GM19455 (cell line): Measurements from ENCODE around the gene TSPAN9.

Experiments
- ATAC-seq: cut with Tn5 transposase; IDR thresholded peaks from one replicate; pipeline ENCODE4 v1.9.1; 2021; ENCODE audit not compliant: unreplicated experiment

The TSPAN9 gene

DNA sequence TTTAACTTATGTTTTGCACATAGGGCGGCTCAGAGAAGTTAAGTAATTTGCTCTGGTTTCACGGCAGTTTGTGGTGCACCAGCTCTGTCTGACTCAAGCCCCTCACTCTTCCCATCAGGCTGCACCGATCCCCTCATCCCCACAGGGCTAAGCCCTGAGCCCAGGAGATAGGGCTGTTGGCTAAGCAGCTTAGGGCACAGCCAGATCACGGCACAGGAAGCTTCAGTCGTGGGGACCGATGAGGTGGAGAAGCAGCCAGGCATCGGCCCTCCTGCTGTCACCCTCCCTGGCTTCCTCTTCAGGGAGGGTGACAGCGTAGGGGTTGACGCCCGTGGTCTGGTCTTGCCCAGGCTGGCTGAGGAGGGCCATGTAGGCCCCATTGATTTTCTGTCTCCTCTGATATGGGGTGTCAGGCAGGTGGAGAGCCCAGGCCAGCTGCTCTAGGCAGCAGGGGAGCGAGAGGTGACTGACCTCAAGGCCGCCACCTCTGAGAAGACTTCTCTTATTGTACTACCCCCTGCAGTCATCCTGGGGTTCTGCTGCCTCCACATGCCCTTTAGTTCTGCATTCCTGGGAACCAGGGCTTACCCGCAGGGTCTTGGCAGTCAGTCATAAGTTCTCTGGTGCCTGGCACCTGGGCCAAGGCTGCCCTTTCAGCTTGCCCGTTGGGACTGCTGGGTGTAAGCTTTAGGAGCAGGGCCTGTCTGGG lies 166.4 kb downstream of the TSPAN9 start:
- ATAC-seq = no peak

DNA sequence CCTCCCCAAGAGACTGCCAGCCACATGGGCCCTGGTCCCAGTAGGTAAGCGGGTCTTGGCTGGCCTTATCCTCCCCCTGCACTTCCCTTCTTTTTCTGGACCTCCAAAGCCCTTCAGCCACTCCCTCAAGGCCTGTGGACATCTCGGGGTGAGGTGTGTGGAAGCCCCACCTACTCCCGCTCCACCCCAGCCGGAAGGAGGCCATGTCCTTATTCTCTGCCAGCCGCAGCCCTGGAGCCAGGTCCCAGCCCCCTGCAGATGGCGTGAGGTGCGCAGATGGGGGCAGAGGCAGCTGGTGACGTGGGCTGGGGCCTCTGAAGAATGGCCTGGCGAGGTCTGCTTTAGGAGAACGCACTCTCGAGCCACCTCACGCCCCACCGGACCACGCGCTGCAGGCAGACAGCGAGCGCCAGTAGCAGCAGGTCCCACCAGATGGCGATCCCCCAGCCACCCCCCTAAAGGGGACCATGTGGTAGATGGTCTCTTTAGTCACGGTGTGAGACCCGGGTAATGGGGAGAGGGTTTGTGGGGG lies 167.1 kb downstream of the TSPAN9 start:
- ATAC-seq = no peak

DNA sequence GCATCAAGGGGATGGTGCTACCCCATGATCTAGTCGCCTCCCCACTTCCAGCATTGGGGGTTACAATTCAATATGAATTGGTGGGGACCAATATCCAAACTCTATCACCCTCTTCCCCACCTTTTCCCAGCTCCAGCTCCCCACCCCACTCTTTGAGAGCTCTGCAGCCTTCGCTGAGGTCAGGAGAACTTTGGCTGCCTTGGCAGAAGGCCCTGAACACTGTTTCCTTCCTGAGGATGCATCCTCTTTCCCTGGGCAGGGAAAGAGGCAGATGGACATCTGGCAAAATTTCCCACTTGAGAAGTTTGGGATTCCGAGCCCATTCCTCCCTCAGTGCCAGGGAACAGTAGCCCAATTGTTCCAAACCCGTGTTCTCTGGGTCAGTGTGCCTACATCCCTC lies 169.1 kb downstream of the TSPAN9 start:
- no peak for ATAC-seq

DNA sequence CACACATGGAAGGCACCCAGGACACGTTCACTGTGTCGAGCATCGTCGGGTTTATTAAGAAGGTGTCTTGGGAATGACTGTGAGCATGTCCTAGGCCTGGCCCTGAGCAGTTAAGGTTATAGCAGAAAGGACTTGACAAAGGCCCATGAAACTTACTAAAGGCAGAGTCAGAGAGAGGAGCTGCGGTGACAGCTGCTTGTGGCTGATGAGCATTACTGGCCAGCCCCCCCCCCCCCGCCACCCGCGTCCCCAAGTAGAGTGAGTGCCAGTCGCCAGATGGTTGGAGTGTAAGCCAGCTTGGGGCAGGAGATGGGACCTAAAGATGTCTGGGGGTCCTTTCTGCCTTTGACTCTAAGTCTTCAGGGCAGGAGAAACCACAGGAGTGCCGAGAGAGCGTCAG lies 169.9 kb downstream of the TSPAN9 start:
- no peak for ATAC-seq

DNA sequence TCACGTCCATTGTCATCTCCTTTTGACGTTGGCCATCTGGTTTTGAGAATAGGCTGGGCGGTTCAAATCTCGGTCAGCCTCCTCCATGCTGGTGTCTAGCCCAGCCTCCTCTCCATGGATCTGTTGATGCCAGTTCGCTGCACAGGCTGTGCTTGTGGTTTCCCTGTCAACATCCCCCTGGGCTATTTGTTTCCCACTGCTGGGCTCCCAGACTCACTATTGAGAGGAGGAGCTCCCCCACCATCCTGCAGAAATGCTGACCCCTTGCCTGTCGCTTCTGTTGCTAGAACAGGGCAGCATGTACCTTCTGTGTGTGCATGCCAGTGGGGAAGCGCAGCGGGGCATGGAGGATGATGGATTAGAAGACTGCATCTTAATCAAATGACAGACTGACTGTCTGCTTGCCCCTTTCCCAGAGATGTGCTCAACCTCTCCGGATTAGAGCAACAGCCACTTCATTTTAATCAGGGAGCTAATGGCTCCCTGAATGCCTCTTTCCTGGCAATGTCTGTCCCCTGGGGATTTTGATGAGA lies 170.5 kb downstream of the TSPAN9 start:
- ATAC-seq = no peak

DNA sequence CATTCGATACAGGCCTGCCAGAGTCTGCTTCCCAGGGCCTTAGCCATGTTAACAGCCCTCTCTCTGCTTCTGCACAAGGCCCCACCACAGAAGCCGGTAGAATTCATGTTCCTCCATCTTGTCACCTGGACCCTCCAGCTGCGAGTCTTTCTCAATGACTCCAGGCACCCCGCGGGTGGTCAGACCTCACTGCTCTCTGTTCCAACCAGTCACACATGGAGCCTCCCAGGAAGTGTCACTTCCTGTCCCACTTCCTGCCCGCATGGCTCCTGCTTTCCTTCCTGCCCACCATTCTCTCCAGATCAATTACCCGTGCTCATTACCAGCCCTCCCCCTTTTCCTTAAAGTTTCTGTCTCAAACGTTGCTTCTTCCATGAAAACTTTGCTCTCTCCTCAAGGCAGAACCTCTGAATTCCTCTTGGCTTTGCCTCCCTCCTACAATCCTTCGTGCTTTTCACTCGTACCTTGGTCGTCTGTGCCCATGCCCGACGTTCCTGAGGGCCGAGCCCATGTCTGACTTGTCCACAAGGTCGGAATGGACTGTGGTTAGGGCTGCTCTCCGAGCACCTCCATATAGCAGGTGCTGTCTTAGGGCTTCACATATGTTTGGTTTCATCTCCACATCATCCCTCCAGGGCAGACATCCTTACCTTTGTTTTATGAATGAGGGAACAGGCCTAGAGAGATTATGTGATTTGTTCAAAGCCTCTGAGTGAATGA lies 172.1 kb downstream of the TSPAN9 start:
- no peak for ATAC-seq

DNA sequence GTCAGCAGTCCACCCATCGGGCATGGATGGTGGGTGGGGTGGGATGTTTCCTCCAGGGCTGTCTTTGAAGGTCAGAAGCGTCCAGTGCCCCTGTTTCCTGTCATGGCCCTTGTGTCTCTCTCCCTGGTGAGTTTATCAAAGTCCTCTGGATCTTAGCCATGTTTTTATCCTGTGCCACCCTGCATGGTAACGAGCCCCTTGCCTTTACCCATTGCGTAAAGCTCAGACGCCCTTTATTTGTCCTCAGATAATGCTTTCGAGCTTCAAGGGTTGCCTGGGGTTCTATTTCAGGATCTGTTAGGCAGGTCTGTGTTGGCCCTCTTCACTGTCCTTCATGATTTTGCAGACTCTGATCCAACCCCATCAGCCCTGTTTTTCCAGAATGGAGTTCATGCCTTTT lies 172.9 kb downstream of the TSPAN9 start:
- ATAC-seq = no peak

DNA sequence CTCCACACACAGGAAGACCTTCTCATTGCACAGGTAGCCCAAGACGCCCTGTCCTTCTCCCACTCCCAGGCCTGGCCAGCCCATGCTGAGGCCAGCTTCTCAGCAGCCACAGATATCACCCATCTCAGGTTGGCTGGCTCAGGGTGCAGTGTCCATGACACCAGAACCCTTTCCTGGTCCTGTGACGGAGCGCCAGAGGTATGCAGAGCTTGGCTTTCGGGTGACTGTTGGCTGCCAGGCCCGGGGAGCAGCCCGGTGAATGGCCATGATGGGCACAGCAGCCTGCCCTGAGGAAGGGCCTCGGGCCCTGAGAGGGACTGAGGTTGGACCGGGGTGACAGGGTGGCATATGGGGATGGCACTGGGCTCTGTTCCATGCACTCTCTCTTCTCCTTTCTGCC lies 173.4 kb downstream of the TSPAN9 start:
- no peak for ATAC-seq

DNA sequence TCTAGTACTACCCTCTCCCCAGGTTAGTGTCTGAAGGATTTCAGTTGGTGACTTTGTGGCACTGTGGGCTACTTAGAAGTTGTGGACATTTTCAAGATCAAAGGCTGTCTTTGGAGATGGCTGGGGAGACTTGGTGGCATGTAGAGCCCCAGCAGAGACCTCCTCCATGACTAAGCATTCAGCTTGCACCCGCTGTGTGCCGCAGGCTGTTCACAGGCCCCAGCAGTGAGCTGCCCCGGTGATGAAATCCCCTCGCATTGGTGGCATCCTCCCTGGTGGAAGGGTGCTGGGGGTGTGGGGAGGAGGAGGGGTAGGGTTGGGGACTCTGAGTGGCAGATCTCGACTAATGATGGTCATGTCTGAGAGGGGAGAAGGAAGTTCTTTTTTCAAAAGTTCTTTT lies 173.9 kb downstream of the TSPAN9 start:
- no peak for ATAC-seq

DNA sequence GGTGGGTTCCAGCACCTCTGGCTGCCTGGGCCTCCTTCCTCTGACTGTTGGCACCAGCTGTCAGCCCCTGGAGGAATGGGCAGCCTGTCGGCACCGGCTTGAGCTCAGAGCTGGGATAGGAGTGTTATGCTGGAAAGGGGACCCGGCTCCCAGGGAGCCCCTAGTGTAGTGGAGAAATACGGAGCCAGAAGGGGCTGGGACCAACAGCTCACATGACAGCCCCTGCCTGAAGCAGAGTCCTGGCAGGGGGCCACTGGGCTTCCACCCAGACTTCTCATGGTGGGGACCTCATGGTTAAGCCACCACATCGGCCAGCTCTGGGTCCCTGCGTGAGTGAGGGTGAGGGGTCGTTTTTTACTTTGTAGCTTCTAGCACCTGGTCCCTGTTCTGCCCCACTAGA lies 174.5 kb downstream of the TSPAN9 start:
- ATAC-seq = no peak

DNA sequence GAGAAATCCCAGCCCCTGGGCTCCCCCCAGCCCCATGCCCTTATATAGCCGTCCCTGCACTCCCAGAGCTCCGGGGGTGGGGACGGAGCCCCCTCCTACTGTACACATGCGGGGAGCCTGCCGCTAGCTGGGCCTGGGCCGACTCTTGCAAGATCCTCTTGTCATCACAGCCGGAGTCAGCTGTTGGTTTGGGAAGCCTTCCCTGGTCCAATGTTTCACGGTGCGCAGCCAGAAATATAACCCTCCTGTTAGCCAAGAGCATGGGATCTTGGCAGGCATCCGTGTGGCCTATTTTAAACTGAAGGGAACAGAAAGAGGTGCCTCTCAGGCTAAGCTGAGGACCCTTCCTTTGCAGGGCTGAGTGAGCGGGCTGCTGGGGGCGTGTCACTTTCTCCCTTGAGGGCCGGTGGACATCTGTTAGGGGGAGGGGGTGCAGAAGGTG lies 175.3 kb downstream of the TSPAN9 start:
- ATAC-seq = no peak

DNA sequence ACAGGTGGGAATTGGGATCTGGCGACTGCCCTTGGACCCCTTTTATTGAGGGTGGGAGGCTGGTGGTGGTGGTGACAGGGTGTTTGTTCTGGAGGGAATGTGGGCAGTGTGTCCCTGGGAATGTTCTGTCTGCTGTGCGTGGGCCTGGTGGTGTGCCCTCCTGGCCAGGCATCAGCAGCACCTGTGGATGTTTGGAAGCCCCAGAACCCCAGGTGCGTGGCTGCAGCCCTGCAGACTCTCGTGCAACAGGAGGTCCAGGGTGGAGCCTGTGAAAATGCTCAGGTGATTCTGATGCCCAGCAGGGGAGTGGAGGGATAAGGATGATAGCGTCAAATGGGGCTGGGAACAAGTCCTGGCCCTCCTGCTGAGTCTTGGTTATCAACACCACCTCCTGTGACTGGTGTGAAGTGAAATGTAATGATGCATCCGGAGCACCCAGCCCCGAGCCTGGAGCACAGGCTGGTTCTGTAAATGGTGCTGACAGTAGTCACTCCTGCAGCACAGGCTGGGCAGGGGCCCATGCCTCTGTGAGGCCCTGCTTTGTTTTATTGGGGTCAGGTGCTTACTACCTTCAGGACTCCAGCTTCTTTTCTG lies 176.6 kb downstream of the TSPAN9 start:
- ATAC-seq = no peak

DNA sequence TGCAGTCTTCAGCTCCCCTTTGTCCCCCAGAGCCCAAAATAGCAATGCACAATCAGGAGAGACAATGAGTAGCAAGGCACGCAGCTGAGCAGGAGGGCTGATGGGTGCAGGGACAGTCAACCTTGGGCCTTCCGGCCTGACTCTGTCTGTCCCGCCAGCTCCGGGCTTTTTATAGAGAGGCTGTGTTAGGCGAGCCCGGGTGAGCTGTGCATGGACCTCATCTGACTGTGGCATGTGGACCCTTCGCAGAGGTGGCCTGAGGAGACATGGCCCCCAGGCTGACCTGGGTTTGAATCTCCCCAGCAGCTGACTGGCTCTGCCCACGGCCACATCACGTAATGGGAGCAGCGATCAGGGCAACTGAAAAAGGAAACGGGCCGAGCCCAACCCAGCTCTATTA lies 177.9 kb downstream of the TSPAN9 start:
- ATAC-seq = no peak

DNA sequence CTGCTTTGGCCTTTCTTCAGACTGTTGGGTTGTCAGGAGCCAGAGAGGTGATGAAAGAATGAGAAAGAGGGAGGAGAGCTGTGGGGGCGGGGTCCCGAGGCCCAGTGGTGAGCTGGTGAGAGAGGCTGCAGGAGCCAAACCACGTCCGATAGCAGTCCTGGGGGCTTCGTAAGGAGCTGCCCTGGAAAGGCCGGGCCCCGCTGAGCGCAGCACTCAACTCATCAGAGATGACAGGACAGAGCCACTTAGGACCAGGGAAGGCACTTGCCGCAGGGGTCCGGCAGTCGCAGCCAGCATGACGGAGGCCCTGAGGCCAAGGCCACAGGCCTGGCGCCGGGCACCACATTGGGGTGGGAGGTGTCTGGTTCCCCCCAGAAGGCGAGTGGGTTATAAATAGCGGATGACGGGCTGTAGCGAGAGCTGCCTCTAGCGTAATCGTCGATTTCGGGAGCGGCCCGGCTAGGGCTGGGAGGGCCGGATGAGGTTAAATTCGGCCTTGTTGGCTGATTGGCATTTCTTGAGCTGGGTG lies 179.0 kb downstream of the TSPAN9 start:
- ATAC-seq = no peak

DNA sequence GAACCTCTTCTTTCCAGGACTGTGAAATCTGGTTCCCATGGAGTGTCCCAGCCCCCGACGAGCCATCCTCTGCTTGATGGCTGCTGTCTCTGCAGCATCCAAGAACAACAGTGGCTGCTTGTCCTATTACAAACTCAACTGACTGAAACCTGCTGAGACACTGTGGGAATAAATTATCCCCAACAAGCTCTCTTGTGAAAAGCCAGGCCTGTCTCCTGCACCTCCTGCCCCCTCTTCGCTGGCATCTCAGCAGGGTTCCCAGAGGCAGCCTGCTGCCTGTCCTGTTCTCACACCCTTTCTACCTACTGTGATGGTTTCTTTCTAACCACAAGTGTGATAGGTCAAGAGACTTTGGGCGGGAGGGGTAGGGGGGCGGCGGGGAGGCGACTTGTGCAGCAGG lies 180.2 kb downstream of the TSPAN9 start:
- ATAC-seq = no peak

DNA sequence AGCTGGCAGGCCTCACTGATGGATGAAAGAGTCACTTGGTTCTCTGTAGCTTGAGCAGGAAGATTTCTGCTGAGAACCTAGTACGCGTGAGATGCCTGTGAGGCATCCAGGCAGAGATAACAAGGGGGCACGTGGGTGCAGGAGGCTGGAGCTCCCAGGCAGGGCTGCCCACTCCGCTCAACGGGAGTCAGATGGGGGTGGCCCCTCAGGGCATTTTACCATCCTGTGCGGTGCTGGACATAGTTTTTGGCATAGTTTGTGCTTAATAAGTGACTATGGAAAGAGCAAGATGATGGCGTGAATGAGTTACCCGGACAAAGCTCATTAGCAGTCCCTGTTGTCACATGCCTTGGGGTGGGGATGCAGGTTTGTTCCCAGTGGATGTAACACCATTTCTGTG lies 182.8 kb downstream of the TSPAN9 start:
- no peak for ATAC-seq

DNA sequence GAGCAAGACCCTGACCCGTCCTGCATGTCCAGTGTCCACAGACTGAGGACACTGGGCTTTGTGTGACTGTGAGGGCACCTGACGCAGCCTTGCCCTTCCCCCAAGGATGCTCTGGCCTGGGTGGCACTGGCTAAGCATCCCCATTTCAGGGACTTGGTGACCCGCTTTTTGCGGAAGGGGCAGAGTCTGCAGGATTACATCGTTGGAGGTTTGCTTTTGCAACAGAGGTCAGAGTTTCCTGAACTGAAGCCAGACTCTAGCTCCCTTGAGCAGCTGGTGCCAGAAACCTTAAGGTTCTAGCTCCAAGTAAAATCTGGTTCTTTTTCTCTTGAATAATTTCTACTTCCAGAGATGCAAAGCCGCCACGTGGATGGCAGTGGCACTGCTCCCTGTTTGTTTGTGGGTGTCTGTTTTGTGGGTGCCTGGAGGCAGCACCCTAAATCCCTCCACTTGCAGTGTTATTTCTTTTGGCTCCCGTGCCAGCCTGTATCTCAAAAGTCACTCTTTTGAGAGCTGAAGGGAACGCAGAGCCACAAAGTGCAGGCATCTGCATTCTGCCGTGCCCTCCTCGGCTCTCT lies 184.7 kb downstream of the TSPAN9 start:
- no peak for ATAC-seq

DNA sequence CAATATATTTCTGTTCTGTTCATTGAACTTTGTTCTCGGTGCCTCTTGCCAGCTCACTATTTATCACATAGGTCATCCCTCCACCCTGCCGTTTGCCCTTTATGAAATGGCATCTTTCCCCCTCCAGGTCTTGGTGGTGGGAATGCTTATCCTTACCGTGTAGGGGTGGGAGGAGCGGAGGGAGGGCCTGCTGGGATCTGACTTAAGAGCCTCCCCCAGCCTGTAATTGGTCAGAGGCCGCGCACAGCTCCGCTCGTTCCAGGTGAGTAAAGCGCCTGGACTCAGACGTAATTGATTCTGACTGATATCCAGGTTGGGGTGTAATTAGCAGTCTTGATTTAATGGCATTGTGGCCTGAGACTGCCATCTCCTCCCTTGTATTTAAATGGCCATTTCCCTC lies 185.3 kb downstream of the TSPAN9 start:
- ATAC-seq = no peak

DNA sequence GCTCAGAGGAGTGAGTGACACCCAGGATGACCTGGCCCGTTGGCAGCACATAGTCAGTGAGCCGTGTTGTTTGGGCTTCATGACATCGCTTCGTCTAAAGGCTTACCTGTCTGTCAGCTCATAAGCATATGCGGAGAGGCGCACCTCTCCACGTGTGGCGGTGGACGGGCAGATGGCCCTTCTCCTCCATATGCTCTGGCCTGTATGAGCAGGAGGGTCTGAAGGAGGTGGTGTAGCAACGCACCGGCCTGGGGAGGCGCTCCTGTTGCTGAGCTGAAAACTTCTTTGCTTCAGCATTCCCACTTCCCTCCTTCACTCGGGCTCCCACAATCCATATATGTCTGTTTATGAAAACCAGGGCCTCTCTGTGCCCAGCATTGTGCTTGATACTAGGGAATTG lies 186.1 kb downstream of the TSPAN9 start:
- no peak for ATAC-seq

DNA sequence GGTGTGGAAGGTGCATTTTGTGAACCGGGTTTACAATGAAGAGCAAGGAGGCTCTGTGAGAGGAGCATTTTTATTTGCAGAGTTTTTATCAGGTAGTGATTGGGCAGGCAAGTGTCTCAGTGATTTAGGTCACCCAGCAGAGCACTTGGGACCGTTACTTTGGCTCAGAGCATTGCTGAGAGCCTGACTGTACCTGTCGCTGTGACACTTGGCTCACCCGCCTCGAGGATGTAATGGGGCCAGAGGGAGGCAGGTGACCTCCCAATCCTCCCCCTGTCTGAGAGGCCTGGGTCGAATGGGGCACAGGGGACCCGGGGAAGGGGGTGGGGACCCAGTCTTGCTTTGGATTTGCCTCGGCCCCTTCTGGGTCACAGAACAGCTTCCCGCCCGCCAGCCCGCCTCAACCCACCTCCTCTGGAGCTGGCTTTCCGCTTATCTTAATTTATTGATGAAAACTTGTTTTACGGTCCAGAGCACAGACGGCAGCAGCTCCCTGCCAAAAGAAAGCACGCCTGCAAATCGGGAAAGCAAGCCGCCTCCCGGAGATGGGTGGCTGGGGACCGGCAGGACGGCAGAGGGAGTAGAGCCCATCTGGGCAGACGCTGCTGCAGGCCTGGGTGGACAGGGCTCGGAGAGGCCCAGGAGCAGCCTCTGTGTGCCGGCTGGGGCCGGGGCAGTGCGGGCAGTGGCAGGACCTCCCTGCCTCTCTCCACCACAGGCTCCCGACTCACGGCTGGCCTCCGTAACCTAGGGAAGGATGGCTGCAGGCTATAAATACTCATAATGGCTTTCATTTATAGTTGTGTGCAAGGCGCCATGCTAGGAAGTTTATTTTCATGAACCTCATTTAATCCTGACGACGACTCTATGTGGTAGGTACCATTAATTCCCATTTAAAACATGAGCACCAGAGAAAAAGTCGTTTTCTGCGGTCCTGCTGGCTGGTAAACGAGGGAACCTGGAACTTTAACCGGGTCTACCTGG lies 187.1 kb downstream of the TSPAN9 start:
- ATAC-seq = no peak
